Mammary epithelial cell (primary cell): ENCODE results near the gene LSAMP.

ENCODE experiments used
- CTCF ChIP-seq, 2 donors: IDR thresholded peaks in 1 of 2; conservative IDR thresholded peaks in 1 of 2; 2 replicates each; pipeline ENCODE4 v1.5.1; 2011 to 2012; ENCODE audit warnings: inconsistent platforms in 2 of 2, low read length in 2 of 2, mild to moderate bottlenecking in 2 of 2, control low read depth in 1 of 2, low read depth in 1 of 2; ENCODE audit not compliant: insufficient read depth in 1 of 2; ENCODE audit errors: extremely low read depth in 1 of 2
- EZH2 ChIP-seq: IDR thresholded peaks from 2 replicates; pipeline ENCODE4 v1.6.1; 2012; ENCODE audit warnings: low read length, inconsistent platforms, borderline replicate concordance

DNA sequence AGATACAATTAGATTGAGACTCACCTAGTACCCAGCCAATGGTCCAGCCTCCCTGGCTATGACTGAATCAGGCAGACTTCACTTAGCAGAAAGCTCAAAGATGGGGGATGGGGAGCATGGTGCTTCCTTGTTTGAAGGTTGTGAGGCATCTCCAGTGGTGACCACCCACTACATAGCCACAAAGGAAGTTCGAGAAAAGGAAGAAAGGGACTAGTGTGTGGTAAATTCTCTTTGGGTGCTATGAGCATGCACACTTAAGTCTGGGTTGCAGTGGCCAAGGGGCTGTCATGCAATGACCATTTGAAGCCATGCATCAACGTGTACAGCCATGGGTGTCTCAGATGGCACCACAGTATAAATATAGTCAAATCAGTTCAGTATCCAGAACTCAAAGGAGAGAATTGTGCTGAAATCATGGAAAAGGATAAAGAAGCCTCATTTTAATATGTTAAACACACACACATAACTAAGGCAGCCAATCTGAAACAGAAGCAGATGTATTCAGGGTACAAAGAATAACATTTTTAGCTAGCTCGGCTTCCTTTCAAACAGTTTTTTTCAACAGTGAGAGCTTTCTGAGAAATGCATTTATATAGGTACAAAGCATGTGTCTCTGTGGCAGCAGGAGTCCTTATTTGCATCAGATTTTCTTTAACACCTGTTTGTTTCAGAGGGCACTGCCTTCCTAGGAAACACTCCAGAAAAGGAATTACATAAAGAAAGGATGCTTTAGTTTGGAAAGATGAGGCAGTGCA is 546.5 kb downstream of the LSAMP start:
- TF ChIP-seq CTCF (conservative IDR thresholded peaks at IDR 0.05 in 1 of 2, IDR thresholded peaks at IDR 0.05 in 1 of 2; ENCODE audit: extremely low read depth in 1 of 2, insufficient read depth in 1 of 2, low read depth in 1 of 2, low read length in 2 of 2), result no peak
- no peak for TF ChIP-seq EZH2
